SIG-M5 treated with dmso at 0.1 percent for 504 hours (cell line): Measurements from ENCODE around the gene DIPK1B.
A peak's percentile ranks its signal among the peaks of the same experiment; 100 is the strongest.

Experiments used
- DNase-seq: peaks from one replicate; lab custom pipeline; 2025; ENCODE audit not compliant: unreplicated experiment; lab: John Stamatoyannopoulos, UW

Gene DIPK1B

GRCh38 chr9:136673088-136673974 lies 39.0 kb upstream of the DIPK1B start:
- no peak for DNase-seq

DNA sequence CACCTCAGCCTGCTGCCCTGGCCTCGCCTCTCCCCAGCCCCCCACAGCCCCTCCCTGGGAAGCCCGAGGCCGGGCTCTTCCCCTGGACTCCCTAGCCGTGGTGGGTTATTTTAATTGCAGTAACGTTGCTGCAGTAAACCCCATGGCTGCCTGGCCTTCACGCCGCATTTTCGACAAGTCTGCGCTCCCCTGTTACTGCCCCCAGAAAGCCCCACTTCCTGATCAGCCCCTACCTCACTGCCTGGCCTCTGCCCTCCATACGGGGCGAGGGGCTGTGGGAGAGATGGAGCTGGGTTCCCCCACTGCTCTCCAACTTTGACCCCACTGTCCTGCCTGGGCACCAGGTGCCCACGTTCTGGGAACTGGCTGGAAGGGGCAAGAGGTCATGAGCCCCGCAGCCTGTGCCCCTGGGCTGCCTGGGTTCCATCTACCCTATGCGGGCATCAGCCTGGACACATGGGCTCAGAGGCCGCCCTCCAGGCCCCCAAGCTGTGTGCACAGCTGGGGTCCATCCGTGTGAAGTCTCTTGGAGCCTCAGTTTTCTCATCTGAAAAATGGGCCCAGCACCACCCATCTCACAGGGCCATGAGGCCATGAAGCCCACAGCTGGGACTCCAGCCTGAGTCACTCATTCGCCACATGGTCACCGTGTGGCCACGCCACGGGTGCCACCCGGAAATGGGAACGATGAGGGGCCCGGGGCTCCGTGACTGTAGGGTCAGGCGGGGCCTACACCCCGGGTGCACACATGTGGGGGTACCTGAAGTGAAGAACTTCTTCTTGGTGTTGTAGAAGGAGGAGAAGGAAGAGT lies 38.2 kb upstream of the DIPK1B start:
- DNase-seq = no peak

DNA sequence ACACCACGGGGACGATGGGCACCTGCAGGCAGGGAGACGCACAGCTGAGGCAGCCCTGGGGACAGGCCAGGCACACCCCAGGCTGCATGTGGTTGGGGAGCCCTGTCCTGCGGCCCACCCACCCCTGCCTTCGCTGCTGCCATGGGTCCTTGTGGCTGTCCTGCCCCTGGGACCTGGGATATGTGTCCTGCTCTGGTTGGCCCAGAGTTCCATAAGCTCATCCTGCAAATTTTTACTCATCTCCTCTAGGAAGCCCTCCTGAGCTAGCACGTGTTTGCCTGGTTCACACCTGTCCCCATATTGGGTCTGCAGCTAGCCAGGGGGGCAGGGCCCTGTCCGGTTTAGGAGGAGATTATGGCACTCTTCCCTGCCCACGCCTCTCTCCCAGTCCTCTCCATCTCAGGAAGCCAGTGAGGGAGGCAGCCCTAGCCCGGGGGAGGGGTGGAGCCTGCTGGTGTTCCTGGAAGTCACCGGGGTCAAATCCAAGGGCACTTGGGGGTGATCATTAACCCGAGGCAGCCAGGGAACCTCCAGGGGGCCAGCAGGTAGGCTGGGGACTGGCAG lies 37.5 kb upstream of the DIPK1B start:
- no peak for DNase-seq

DNA sequence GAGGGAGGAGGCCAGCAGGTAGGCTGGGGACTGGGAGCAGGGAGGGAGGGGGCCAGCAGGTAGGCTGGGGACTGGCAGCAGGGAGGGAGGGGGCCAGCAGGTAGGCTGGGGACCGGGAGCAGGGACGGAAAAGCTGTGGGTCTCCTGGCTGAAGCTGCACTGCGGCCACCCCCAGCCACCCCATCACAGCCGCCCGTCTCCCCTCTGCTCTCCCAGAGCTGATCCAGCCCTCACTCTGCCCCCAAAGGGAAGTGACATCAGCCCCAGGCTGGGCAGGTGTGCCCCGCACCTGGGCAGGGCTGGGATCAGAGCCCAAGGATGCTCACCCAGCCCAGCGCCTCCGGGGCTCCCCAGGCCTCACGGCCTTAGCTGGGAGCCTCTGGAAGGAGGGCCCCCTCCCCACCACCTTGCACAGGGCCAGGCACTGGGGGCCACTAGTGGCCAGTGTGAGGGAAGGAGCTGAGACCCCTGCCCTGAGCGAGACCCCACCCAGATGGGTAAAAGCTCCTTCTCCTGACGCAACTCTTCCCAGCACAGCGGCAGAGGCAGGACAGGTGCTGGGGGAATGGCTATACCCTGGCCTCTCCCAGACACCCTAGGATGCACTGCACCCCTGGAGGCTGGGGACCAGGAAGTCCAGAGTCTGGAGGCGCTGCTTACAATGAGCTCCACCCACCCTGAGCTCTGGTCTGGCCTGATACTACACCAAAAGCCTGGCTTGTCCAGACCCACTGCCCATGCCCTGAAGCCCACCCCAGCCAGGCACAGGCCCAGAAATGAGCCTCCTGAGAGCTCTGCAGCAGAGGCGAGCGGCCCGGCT lies 36.7 kb upstream of the DIPK1B start:
- no peak for DNase-seq

GRCh38 chr9:136676297-136676794 lies 36.0 kb upstream of the DIPK1B start:
- no peak for DNase-seq

DNA sequence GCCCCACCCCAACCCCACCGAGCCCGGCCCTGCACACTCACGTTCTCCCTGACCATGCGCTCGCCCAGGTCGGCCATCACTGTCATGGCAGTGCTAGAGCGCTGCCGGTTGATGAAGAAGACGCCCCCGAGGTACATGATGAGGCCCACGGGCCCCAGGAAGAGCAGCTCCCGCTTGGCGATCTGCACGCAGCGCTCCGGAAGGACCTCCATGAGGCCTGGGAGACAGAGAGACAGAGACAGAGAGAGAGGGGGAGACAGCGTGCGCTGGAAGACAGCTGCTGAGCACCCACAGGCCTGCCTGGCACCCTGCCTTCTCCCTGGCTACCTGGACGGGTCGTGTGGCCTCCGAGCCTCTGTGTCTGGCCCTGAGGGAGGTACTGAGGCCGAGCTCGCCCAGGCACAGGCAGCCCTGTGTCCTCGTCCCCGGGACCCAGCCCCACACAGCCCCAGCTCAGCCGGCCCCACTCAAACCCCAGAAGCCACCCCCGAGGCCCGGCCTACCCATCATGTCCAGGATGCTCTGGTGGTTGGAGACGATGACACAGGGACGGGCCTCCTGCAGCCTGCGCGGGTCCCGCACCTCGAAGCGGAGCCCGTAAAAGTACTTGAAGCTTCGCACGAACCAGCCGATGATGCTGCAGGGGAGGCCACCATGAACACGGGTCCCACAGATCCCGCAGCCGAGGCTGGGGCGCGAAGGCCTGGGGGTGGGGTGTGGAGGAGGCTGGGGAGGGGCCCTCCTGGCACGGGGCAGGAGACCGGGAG lies 35.3 kb upstream of the DIPK1B start:
- no peak for DNase-seq

GRCh38 chr9:136678034-136678433 lies 34.3 kb upstream of the DIPK1B start:
- DNase-seq = no peak

DNA sequence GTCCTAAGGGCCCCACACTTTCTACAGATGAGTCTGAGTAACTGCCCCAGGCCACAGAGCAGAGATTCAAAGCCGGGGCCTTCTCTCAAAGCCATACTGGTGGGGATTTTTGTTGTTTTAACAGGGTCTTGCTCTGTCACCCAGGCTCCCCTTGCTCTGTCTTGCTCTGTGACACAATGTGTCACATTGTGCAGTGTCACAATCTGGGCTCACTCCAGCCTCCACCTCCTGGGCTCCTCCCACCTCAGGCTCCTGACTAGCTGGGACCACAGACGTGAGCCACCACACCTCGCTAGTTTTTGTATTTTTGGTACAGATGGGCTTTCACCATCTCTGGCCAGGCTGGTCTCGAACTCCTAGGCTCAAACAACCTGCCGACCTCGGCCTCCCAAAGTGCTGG lies 33.7 kb upstream of the DIPK1B start:
- no peak for DNase-seq

GRCh38 chr9:136679431-136679941 lies 32.9 kb upstream of the DIPK1B start:
- DNase-seq = peak; percentile 90

DNA sequence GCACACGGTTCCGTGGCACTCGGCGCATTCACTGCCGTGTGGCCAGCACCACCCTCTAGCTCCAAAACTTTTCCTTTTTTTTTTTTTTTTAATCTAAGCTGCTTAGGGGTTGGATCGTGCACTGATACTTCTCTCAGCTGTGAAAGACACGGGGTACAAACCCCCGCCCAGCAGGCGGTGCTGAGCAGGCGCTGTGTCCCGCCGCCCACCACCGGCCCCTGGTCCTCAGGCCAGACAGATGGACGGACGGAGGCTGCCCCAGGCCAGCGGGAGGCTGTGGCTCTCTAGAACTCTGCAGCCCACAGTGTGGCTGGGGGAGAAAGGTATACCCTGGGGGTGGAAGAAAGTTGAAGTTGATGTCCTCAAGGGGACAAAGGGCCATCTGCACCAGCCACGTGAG lies 31.3 kb upstream of the DIPK1B start:
- DNase-seq = no peak

- no peak for DNase-seq
Measured at GRCh38 chr9:136681945-136682699, 30.2 kb upstream of the DIPK1B start.

DNA sequence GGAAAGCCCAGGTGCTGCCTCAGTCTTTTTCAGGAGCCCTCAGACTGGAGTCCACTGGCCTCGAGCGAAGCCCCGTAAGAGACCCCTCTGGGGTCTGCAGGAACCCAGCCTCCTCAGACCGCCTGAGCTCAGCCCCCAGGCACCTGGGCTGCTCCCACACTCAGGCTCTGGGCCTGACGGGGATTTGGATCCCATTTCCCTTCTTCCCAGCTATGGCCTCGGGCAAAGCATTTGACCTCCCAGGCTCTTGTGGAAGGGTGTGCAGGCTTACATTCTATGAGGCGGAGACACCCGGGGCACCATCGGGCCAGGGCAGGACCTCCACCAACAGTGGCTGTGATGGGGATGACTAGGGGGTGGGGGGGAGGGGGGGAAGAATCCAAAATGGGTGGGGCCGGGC lies 29.7 kb upstream of the DIPK1B start:
- no peak for DNase-seq

- DNase-seq = no peak
Measured at GRCh38 chr9:136683173-136683745, 29.1 kb upstream of the DIPK1B start.

GRCh38 chr9:136683755-136684154 lies 28.6 kb upstream of the DIPK1B start:
- DNase-seq = no peak

GRCh38 chr9:136684339-136684738 lies 28.0 kb upstream of the DIPK1B start:
- no peak for DNase-seq

DNA sequence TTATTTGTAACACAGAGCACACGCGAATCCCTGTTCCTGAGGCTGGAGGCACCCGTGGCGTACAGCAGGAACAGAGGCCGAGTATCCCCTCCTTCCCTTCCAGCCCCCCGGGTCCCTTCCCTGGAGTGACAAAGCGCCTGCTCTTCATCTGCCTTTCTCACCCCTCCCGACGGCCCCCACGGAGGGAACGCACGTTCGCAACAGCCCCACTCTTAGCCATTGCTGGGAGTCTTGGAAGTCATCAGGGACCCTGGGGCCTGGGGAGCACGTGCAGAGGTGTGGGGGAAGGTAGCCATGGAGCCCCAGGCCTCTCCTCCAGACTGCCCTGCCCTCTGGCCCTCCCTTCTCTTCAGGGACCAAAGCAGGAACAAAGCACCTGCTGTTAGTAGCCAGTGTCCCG lies 27.6 kb upstream of the DIPK1B start:
- DNase-seq = no peak

DNA sequence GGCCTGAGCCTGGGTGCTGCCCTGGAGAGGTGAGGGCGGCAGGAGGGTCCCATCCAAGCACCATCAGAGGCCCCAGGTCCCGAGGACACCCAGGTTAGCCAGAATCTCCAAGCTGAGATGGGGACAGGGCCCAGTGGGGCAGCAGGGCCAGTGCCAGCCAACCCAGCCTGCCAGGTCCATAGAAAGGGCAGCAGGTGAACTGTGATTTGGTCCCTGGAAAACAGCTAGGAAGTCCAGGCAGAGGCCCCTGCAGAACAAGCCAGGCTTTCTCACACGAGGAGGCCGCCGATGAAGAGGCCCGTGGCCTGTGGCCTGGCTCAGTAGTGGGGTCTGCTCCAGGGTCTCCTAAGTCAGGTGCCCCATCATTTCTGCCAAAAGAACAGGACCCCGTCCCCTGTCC lies 27.2 kb upstream of the DIPK1B start:
- DNase-seq = no peak

DNA sequence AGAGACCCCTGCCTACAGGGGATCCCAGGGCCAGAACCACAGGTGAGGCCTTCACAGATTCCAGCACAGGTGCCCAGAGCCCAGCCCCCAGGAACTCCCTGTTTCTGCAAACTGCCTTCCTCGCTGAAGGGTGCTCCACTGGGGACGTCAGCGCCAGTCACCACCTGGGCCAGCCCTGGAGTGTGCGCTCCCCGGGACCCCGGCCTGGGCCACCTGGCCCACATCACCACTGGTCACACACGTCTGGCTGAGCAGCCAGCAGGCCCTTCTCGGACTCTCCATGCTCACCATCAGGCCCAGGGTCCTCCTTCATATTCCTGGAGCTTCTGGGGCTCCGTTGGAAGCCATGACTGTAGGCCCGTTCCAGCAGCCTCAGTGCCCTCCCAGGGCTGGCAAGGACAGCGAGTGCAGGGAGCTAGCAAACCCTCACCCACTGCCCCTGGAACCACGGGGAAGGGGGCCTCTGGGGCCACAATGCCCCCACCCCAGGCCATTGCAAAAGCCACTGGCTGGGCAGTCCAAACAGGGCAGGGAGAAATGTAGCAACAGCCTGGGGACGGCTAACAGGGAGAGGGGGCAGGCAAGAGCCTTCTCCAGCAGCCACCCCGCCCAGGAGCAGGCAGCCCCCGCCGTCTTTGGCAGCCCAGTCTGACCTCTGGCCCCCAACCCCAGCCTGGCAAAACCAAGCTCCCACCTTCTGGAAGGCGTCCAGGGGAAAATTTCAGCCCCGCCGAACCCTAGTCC lies 26.4 kb upstream of the DIPK1B start:
- no peak for DNase-seq
